Gastroesophageal sphincter (tissue), 3 donors: Measurements from ENCODE around the gene S100B.
"Not testable (repeated sequence)": the region's sequence is repeated elsewhere in the genome, so short reads cannot be mapped to it uniquely, and the experiment has no call there.

ENCODE experiments used
- EP300 ChIP-seq: sonication (generic); formaldehyde crosslinking; IDR thresholded peaks from one replicate; pipeline ENCODE4 v1.6.1; 2017; ENCODE audit warnings: antibody characterized with exemption, mild to moderate bottlenecking
- POLR2AphosphoS5 ChIP-seq: sonication (generic); formaldehyde crosslinking; IDR thresholded peaks from one replicate; pipeline ENCODE4 v1.6.1; 2017; ENCODE audit warnings: antibody characterized with exemption
- TF ChIP-seq, protein P1 (sequence below), 4 experiments: fragments of 200-600 bp in 2 of 4; fragments of 450-650 bp in 2 of 4; sonication (generic) in 1 of 4; IDR thresholded peaks; one replicate each; pipeline ENCODE4 v1.5.1; 2017 to 2019; ENCODE audit warnings: antibody characterized with exemption in 4 of 4, mild to moderate bottlenecking in 2 of 4, moderate library complexity in 2 of 4

DNA sequence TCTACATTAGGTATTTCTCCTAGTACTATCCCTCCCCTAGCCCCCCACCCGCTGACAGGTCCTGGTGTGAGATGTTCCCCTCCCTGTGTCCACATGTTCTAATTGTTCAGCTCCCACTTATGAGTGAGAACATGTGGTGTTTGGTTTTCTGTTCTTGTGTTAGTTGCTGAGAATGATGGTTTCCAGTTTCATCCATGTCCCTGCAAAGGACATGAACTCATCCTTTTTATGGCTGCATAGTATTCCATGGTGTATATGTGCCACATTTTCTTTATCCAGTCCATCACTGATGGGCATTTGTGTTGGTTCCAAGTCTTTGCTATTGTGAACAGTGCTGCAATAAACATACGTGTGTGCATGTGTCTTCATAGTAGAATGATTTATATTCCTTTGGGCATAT is 26.0 kb upstream of the S100B start:
- TF ChIP-seq, protein P1, sequence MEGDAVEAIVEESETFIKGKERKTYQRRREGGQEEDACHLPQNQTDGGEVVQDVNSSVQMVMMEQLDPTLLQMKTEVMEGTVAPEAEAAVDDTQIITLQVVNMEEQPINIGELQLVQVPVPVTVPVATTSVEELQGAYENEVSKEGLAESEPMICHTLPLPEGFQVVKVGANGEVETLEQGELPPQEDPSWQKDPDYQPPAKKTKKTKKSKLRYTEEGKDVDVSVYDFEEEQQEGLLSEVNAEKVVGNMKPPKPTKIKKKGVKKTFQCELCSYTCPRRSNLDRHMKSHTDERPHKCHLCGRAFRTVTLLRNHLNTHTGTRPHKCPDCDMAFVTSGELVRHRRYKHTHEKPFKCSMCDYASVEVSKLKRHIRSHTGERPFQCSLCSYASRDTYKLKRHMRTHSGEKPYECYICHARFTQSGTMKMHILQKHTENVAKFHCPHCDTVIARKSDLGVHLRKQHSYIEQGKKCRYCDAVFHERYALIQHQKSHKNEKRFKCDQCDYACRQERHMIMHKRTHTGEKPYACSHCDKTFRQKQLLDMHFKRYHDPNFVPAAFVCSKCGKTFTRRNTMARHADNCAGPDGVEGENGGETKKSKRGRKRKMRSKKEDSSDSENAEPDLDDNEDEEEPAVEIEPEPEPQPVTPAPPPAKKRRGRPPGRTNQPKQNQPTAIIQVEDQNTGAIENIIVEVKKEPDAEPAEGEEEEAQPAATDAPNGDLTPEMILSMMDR (IDR thresholded peaks at IDR 0.05) = not testable (repeated sequence)
- TF ChIP-seq POLR2AphosphoS5, EP300: not testable (repeated sequence)
